ENCODE results near the gene ST8SIA4. TPM values are rescaled to one million over a fixed set of nuclear protein-coding genes. Genes with fewer than 3 reads are reported as not detected.

Gene ST8SIA4
- total and polyA plus RNA-seq, 10 of the 15 experiments (the other 5 are each of a cell fraction or from before 2014, with no cell fraction given): 4.4 to 30.9 (median 19.5) TPM

DNA sequence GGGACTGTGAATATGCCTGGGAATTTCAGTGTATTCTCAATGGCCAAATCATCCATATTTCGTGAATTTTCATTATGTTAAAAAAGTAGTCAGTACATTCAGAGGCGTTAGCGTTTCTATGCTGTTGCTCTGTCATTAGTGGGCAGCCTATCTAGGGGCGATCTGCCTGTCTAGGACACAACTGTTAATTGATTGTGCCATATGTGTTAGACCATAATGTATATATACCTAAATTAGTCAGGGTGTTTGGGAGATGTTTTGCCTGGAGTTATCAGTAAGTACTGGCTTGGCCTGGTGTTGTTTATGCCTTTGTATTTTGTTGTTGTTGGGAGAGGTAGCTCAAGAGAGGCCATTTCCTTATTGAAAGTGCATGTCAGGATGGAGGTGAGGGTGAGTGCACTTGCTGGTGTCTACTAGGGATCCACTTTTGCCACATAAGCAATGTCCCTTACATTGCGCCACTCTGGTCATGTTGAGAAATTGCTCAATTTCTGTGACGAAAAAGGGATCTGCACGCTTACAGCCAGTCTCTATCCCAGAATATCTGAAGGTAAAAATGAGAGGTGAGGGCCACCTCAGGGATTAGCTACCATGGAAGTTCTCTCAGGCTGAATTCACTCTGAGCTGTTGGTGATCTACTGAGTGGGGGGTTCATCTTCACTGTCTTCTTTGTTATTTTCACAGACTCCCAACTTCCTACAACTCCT lies 123.3 kb downstream of the ST8SIA4 start (continued):
- TF ChIP-seq, protein P1, sequence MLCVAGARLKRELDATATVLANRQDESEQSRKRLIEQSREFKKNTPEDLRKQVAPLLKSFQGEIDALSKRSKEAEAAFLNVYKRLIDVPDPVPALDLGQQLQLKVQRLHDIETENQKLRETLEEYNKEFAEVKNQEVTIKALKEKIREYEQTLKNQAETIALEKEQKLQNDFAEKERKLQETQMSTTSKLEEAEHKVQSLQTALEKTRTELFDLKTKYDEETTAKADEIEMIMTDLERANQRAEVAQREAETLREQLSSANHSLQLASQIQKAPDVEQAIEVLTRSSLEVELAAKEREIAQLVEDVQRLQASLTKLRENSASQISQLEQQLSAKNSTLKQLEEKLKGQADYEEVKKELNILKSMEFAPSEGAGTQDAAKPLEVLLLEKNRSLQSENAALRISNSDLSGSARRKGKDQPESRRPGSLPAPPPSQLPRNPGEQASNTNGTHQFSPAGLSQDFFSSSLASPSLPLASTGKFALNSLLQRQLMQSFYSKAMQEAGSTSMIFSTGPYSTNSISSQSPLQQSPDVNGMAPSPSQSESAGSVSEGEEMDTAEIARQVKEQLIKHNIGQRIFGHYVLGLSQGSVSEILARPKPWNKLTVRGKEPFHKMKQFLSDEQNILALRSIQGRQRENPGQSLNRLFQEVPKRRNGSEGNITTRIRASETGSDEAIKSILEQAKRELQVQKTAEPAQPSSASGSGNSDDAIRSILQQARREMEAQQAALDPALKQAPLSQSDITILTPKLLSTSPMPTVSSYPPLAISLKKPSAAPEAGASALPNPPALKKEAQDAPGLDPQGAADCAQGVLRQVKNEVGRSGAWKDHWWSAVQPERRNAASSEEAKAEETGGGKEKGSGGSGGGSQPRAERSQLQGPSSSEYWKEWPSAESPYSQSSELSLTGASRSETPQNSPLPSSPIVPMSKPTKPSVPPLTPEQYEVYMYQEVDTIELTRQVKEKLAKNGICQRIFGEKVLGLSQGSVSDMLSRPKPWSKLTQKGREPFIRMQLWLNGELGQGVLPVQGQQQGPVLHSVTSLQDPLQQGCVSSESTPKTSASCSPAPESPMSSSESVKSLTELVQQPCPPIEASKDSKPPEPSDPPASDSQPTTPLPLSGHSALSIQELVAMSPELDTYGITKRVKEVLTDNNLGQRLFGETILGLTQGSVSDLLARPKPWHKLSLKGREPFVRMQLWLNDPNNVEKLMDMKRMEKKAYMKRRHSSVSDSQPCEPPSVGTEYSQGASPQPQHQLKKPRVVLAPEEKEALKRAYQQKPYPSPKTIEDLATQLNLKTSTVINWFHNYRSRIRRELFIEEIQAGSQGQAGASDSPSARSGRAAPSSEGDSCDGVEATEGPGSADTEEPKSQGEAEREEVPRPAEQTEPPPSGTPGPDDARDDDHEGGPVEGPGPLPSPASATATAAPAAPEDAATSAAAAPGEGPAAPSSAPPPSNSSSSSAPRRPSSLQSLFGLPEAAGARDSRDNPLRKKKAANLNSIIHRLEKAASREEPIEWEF (IDR thresholded peaks at IDR 0.05; ENCODE audit: insufficient replicate concordance, low read depth, low read length): no peak
- TF ChIP-seq ASH2L (IDR thresholded peaks at IDR 0.05; ENCODE audit: borderline replicate concordance, low read depth) (0 out of 2 replicates have a peak, but pooled peaks have one; percentile 43), NBN (IDR thresholded peaks at IDR 0.05) (peak; percentile 31; the same call in 1 of the 2 replicates), MXI1 (IDR thresholded peaks at IDR 0.05; ENCODE audit: low read depth, low read length) (no peak), SPI1 (IDR thresholded peaks at IDR 0.05; ENCODE audit: borderline replicate concordance, insufficient read depth, low read depth, low read length) (no peak), FOXM1 (IDR thresholded peaks at IDR 0.05; ENCODE audit: low read depth, low read length) (no peak), TAF1 (IDR thresholded peaks at IDR 0.05; ENCODE audit: borderline replicate concordance, low read depth, low read length) (0 out of 2 replicates have a peak, but pooled peaks have one; percentile 25), MTA3 (IDR thresholded peaks at IDR 0.05; ENCODE audit: borderline replicate concordance, low read length) (peak; percentile 66; the same call in 1 of the 2 replicates), SMC3 (IDR thresholded peaks at IDR 0.05; ENCODE audit: borderline replicate concordance, low read length) (0 out of 2 replicates have a peak, but pooled peaks have one; percentile 1)
- TF ChIP-seq, protein P2, sequence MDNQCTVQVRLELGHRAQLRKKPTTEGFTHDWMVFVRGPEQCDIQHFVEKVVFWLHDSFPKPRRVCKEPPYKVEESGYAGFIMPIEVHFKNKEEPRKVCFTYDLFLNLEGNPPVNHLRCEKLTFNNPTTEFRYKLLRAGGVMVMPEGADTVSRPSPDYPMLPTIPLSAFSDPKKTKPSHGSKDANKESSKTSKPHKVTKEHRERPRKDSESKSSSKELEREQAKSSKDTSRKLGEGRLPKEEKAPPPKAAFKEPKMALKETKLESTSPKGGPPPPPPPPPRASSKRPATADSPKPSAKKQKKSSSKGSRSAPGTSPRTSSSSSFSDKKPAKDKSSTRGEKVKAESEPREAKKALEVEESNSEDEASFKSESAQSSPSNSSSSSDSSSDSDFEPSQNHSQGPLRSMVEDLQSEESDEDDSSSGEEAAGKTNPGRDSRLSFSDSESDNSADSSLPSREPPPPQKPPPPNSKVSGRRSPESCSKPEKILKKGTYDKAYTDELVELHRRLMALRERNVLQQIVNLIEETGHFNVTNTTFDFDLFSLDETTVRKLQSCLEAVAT (IDR thresholded peaks at IDR 0.05): 0 out of 2 replicates have a peak, but pooled peaks have one; percentile 24

Measured in GM12878 (cell line).